Effector memory CD4-positive, alpha-beta T cell (primary cell): ENCODE measurements around the gene PSMC5.
"Not testable (repeated sequence)": the region's sequence is repeated elsewhere in the genome, so short reads cannot be mapped to it uniquely, and the experiment has no call there.

Source experiments
- DNase-seq, 3 donors: peaks; one replicate each; pipeline ENCODE4 v3.0.0-alpha.2; 2020
- H3K27ac ChIP-seq: 2 replicates; pipeline ENCODE4 v1.7.0; 2013; ENCODE audit warnings: mild to moderate bottlenecking, low read length, moderate library complexity; ENCODE audit not compliant: insufficient read depth, poor library complexity, severe bottlenecking
- H3K27me3 ChIP-seq: replicated peaks from 2 replicates; pipeline ENCODE4 v1.7.0; 2013; ENCODE audit warnings: mild to moderate bottlenecking, low read length; ENCODE audit not compliant: insufficient read depth, control insufficient read depth, poor library complexity, severe bottlenecking
- H3K36me3 ChIP-seq: 2 replicates; pipeline ENCODE4 v1.7.0; 2013; ENCODE audit warnings: mild to moderate bottlenecking, low read length, moderate library complexity; ENCODE audit not compliant: control insufficient read depth, insufficient read depth
- H3K4me1 ChIP-seq: 2 replicates; pipeline ENCODE4 v1.7.0; 2013; ENCODE audit warnings: low read length, mild to moderate bottlenecking; ENCODE audit not compliant: control insufficient read depth, insufficient read depth, poor library complexity, severe bottlenecking
- H3K4me3 ChIP-seq: 2 replicates; pipeline ENCODE4 v1.7.0; 2013; ENCODE audit warnings: low read length, low read depth, mild to moderate bottlenecking; ENCODE audit not compliant: insufficient read depth, poor library complexity, severe bottlenecking
- H3K9me3 ChIP-seq: 2 replicates; pipeline ENCODE4 v1.7.0; 2013; ENCODE audit warnings: mild to moderate bottlenecking, low read length, moderate library complexity; ENCODE audit not compliant: control insufficient read depth

PSMC5 gene

GRCh38 chr17:63866625-63867024 is 39.4 kb downstream of the PSMC5 start:
- H3K9me3 ChIP-seq, H3K36me3 ChIP-seq, H3K27ac ChIP-seq, H3K4me3 ChIP-seq, H3K4me1 ChIP-seq, H3K27me3 ChIP-seq, DNase-seq: not testable (repeated sequence)

GRCh38 chr17:63869491-63870291 is 42.5 kb downstream of the PSMC5 start:
- not testable (repeated sequence) for H3K9me3 ChIP-seq, H3K27me3 ChIP-seq, H3K36me3 ChIP-seq, H3K27ac ChIP-seq, H3K4me1 ChIP-seq, DNase-seq, H3K4me3 ChIP-seq

- H3K27ac ChIP-seq, H3K4me1 ChIP-seq, DNase-seq, H3K36me3 ChIP-seq, H3K9me3 ChIP-seq, H3K4me3 ChIP-seq, H3K27me3 ChIP-seq: not testable (repeated sequence)
Measured at GRCh38 chr17:63870292-63870665, 43.0 kb downstream of the PSMC5 start.

GRCh38 chr17:63871646-63872365 is 44.6 kb downstream of the PSMC5 start:
- H3K4me3 ChIP-seq, DNase-seq, H3K27me3 ChIP-seq: not testable (repeated sequence)

GRCh38 chr17:63873577-63873976 is 46.3 kb downstream of the PSMC5 start, which contains the start of gene CSH2:
Gene CSH2, minus strand, starts transcription at chr17:63873677. Its CDS starts 63 bp downstream, at chr17:63873614.
- H3K27ac ChIP-seq, H3K9me3 ChIP-seq, H3K27me3 ChIP-seq, DNase-seq, H3K4me3 ChIP-seq, H3K4me1 ChIP-seq, H3K36me3 ChIP-seq: not testable (repeated sequence)

More at GRCh38 chr17:63871646-63872365, 44.6 kb downstream of the PSMC5 start:
- not testable (repeated sequence) for H3K4me1 ChIP-seq, H3K27ac ChIP-seq, H3K36me3 ChIP-seq, H3K9me3 ChIP-seq

GRCh38 chr17:63874061-63874626 is 46.9 kb downstream of the PSMC5 start:
- not testable (repeated sequence) for H3K4me1 ChIP-seq, H3K4me3 ChIP-seq, DNase-seq, H3K9me3 ChIP-seq, H3K36me3 ChIP-seq, H3K27me3 ChIP-seq, H3K27ac ChIP-seq

- not testable (repeated sequence) for H3K4me1 ChIP-seq, DNase-seq, H3K4me3 ChIP-seq, H3K27me3 ChIP-seq, H3K36me3 ChIP-seq, H3K27ac ChIP-seq, H3K9me3 ChIP-seq
Measured at GRCh38 chr17:63874693-63875092, 47.5 kb downstream of the PSMC5 start.

GRCh38 chr17:63878413-63878812 is 51.2 kb downstream of the PSMC5 start:
- DNase-seq, H3K9me3 ChIP-seq, H3K36me3 ChIP-seq, H3K4me1 ChIP-seq, H3K27me3 ChIP-seq, H3K27ac ChIP-seq, H3K4me3 ChIP-seq: not testable (repeated sequence)

GRCh38 chr17:63880706-63881105 is 53.5 kb downstream of the PSMC5 start:
- no peaks in the 10 kb centered on the region for H3K36me3 ChIP-seq
- no peak for DNase-seq
- no peaks in the 10 kb centered on the region for H3K9me3 ChIP-seq
- H3K27me3 ChIP-seq, result no peaks in the 10 kb centered on the region
- no peak overlapping the region for H3K27ac ChIP-seq
- no peaks in the 10 kb centered on the region for H3K4me1 ChIP-seq
- H3K4me3 ChIP-seq, result no peak overlapping the region

GRCh38 chr17:63881337-63881736 is 54.1 kb downstream of the PSMC5 start:
- DNase-seq, H3K4me1 ChIP-seq, H3K36me3 ChIP-seq, H3K27ac ChIP-seq, H3K4me3 ChIP-seq, H3K27me3 ChIP-seq, H3K9me3 ChIP-seq: not testable (repeated sequence)
